NB4 (cell line): ENCODE results near the gene TMPRSS3.

Source experiments
- CTCF ChIP-seq: IDR thresholded peaks from one replicate; pipeline ENCODE4 v1.5.1; 2012; ENCODE audit warnings: low read depth, low read length
- POLR2A ChIP-seq: IDR thresholded peaks from 2 replicates; pipeline ENCODE4 v1.6.1; 2011; ENCODE audit warnings: mild to moderate bottlenecking; ENCODE audit not compliant: insufficient read length; ENCODE audit errors: extremely low read depth

DNA sequence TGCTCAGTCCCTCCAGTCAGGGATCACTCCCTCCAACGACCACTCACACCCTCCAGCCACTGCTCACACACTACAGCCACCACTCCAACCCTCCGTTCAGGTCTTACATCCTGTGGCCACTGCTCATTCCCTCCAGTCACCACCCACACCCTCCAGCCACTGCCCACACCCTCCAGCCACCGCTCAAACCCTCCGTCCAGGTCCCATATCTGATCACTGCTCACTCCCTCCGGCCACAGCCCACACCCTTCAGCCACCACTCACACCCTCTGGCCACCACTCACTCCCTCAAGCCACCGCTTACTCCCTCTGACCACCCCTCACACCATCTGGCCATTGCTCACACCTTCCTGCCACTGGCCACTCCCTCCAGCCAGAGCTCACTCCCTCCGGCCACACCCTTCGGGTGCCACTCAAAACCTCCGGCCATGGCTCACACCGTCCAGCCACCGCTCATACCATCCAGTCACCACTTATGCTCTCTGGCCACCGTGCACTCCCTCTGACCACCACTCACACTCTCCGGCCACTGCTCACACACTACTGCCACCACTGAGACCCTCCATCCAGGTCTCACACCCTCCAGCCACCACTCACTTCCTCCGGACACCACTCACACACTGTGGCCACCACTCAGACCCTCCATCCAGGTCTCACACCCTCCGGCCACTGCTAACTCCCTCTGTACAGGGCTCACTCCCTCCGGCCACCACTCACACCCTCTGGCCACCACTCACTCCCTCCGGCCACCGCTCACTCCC lies 24.8 kb downstream of the TMPRSS3 start:
- TF ChIP-seq POLR2A (no peak), CTCF (no peak)
